ENCODE data around the gene MCEMP1. TPM values are rescaled to one million over a fixed set of nuclear protein-coding genes. Genes with fewer than 3 reads are reported as not detected.

MCEMP1 gene
- total RNA-seq, 2 donors from 2014 or later, result 0.92 TPM; not detected in 1

DNA sequence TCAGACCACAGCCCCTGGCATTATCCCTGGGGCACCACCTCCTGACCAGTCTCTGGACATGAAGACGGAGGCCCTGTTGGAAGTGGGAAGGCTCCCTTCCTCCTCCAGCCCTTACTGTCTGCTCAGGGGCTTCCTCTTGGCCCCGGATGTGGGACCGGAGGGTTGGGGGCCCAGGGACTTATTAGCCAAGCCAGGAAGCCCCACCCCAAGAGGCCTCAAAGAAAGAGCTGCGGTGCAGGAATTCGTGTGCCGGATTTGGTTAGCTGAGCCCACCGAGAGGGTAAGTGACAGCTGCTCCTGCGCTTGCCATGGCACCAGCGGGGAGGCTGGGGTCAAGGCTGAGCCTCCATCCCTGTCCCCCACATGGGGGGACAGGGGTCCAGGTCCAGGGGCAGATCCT lies 8.0 kb upstream of the MCEMP1 start, which contains the start of gene RETN:
RETN (plus strand) TSS at position 208 of the 400 bp plus-strand sequence. CDS start 278 bp downstream, outside the sequence.
- no peaks in the 10 kb centered on the region for H3K36me3 ChIP-seq
- no peak for ATAC-seq (ENCODE audit: insufficient number of reproducible peaks, low FRiP score, low read depth)
- no peaks in the 10 kb centered on the region for H3K9me3 ChIP-seq
- H3K27ac ChIP-seq, result no peak within 1 kb of the TSS
- no peak for DNase-seq (ENCODE audit: low spot score)
- no peak within 1 kb of the TSS for H3K4me3 ChIP-seq
- no peak for TF ChIP-seq CTCF (IDR thresholded peaks at IDR 0.05)
- H3K27me3 ChIP-seq (replicated peaks; ENCODE audit: insufficient read depth), result no peaks in the 10 kb centered on the region
- no peaks in the 10 kb centered on the region for H3K4me1 ChIP-seq (ENCODE audit: control insufficient read depth in 1 of 2, low read depth in 2 of 2)

GRCh38 chr19:7669641-7670040 lies 7.2 kb upstream of the MCEMP1 start:
- H3K27me3 ChIP-seq (replicated peaks; ENCODE audit: insufficient read depth), result no peaks in the 10 kb centered on the region

DNA sequence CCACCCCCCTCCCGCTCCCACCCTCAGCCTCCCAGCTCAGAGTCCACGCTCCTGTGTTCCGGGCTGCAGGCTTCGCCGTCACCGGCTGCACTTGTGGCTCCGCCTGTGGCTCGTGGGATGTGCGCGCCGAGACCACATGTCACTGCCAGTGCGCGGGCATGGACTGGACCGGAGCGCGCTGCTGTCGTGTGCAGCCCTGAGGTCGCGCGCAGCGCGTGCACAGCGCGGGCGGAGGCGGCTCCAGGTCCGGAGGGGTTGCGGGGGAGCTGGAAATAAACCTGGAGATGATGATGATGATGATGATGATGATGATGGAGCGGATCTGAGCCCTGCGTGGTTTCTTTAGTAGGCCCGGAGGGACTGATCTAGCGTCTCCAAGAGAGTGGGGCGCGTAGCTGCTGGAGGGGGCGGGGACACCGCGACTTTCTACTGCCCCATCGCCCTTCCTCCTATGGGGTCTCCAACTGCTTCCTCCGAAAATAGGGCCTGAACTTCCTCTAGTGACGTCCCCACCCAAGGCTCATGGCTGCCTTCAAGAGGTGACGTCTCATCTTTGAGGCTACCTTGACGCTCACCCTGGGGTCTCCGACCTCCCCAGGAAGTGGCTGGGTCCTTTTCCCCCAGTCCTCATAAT lies 6.6 kb upstream of the MCEMP1 start:
- H3K27me3 ChIP-seq (replicated peaks; ENCODE audit: insufficient read depth), result no peaks in the 10 kb centered on the region
- DNase-seq (ENCODE audit: low spot score) (no peak), ATAC-seq (ENCODE audit: insufficient number of reproducible peaks, low FRiP score, low read depth) (no peak)
- no peaks in the 10 kb centered on the region for H3K4me1 ChIP-seq (ENCODE audit: control insufficient read depth in 1 of 2, low read depth in 2 of 2)
- no peak overlapping the region for H3K4me3 ChIP-seq
- H3K9me3 ChIP-seq, result no peaks in the 10 kb centered on the region
- TF ChIP-seq CTCF (IDR thresholded peaks at IDR 0.05), result no peak
- H3K27ac ChIP-seq, result no peak overlapping the region
- no peaks in the 10 kb centered on the region for H3K36me3 ChIP-seq

More at GRCh38 chr19:7669641-7670040, 7.2 kb upstream of the MCEMP1 start:
- no peak for TF ChIP-seq CTCF (IDR thresholded peaks at IDR 0.05)
- DNase-seq (ENCODE audit: low spot score), result no peak
- H3K4me3 ChIP-seq, result no peak overlapping the region
- H3K4me1 ChIP-seq (ENCODE audit: control insufficient read depth in 1 of 2, low read depth in 2 of 2), result no peaks in the 10 kb centered on the region
- H3K9me3 ChIP-seq, result no peaks in the 10 kb centered on the region
- no peaks in the 10 kb centered on the region for H3K36me3 ChIP-seq
- no peak overlapping the region for H3K27ac ChIP-seq
- ATAC-seq (ENCODE audit: insufficient number of reproducible peaks, low FRiP score, low read depth), result no peak

GRCh38 chr19:7670790-7671189 lies 6.1 kb upstream of the MCEMP1 start:
- DNase-seq (ENCODE audit: low spot score) (no peak), ATAC-seq (ENCODE audit: insufficient number of reproducible peaks, low FRiP score, low read depth) (no peak)
- H3K27ac ChIP-seq, result no peak overlapping the region
- H3K4me1 ChIP-seq (ENCODE audit: control insufficient read depth in 1 of 2, low read depth in 2 of 2), result no peaks in the 10 kb centered on the region
- no peak overlapping the region for H3K4me3 ChIP-seq
- H3K36me3 ChIP-seq, result no peaks in the 10 kb centered on the region
- H3K9me3 ChIP-seq, result no peaks in the 10 kb centered on the region
- no peak for TF ChIP-seq CTCF (IDR thresholded peaks at IDR 0.05)
- H3K27me3 ChIP-seq (replicated peaks; ENCODE audit: insufficient read depth), result no peaks in the 10 kb centered on the region

DNA sequence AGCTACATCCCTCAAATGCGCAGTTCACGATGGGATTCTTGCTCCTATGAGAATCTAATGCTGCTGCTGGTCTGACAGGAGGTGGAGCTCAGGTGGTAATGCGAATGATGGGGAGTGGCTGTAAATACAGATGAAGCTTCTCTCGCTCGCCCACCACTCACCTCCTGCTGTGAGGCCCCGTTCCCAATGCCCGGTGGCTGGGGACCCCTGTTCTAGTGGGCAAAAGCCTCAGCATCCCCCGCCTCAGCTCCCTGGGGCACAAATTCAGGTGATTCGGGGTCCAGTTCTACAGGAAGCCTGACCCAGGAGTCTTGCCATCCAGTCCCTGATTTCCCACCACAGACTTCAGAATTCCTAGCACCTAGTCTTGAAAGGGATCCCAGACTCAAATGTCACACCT lies 4.4 kb upstream of the MCEMP1 start:
- Histone ChIP-seq H3K36me3 (no peaks in the 10 kb centered on the region), H3K27me3 (replicated peaks; ENCODE audit: insufficient read depth) (no peaks in the 10 kb centered on the region), H3K4me1 (ENCODE audit: control insufficient read depth in 1 of 2, low read depth in 2 of 2) (no peaks in the 10 kb centered on the region), H3K4me3 (no peak overlapping the region), H3K9me3 (no peaks in the 10 kb centered on the region), H3K27ac (no peak overlapping the region)
- no peak for TF ChIP-seq CTCF (IDR thresholded peaks at IDR 0.05)
- DNase-seq (ENCODE audit: low spot score) (no peak), ATAC-seq (ENCODE audit: insufficient number of reproducible peaks, low FRiP score, low read depth) (no peak)
